Activated naive CD8-positive, alpha-beta T cell treated with anti-CD3 and anti-CD28 coated beads, Interleukin-2, amount 50 U/mL, for 24 hours (primary cell): ENCODE measurements around the gene RASL12.
"Not testable (repeated sequence)": the region's sequence is repeated elsewhere in the genome, so short reads cannot be mapped to it uniquely, and the experiment has no call there.

Experiments used
- ATAC-seq: fragments of 150-1000 bp; cut with Tn5 transposase; one replicate; pipeline ENCODE4 v1.10.0; 2021
- DNase-seq: peaks from one replicate; pipeline ENCODE4 v3.0.0; 2021
- H3K27ac Mint-ChIP-seq: one replicate; pipeline ENCODE4 v1.8.0; 2021; ENCODE audit warnings: mild to moderate bottlenecking, mixed read lengths
- H3K27me3 Mint-ChIP-seq: one replicate; pipeline ENCODE4 v1.8.0; 2021; ENCODE audit warnings: mixed read lengths
- H3K36me3 Mint-ChIP-seq: one replicate; pipeline ENCODE4 v1.8.0; 2021; ENCODE audit warnings: low read depth, mixed read lengths
- H3K4me1 Mint-ChIP-seq: one replicate; pipeline ENCODE4 v1.8.0; 2021; ENCODE audit warnings: mixed read lengths
- H3K4me3 Mint-ChIP-seq: one replicate; pipeline ENCODE4 v1.8.0; 2021; ENCODE audit warnings: mild to moderate bottlenecking, moderate library complexity, mixed read lengths
- H3K9me3 Mint-ChIP-seq: one replicate; pipeline ENCODE4 v1.8.0; 2021; ENCODE audit warnings: mixed read lengths

RASL12 gene

DNA sequence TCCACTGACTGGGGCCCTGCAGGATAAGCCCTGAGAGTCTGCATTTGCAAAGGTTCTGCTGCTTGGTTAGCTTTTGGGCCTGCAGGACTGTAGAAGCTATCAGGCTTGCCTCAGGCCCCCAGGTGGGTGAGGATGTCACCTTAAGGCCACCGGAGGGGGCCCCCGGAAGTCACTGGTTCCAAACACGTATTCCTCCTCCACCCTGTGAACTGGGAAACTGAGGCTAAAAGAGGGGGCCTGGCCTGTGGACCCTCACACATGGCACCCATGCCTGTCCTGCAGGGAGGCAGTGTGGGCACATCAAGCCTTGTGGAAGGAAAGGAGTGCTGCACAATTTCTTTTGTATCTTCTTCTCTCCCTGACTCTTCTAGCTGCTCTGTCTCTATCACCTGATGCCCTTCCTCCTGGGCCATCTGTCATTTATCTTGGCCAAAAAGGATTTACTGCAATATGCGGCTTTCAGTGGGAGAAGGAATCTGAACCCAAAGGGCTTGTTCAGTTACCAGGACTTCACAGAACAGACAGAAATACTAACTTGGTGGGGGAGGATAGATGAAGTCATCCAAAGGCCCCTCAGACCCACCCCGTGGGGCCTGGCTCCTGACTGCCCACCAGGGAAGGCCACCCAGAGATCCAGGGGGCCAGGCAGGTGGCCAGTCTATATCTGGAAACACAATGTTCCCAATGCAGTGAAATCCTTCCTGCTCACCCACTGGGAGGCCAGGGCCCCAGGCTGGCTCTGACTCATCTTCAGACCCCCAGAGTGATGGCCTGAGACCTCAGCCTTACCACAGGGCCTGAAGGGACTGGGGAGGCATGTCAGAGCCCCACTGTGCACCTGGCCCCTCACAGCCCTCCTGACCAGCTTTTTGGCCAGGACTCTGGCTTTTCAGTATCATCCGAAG is 28.9 kb upstream of the RASL12 start:
- no peak overlapping the region for H3K4me3 Mint-ChIP-seq
- no peak overlapping the region for H3K27ac Mint-ChIP-seq
- H3K27me3 Mint-ChIP-seq = no peaks in the 10 kb centered on the region
- H3K36me3 Mint-ChIP-seq = peaks cover 19% of the 10 kb centered on the region
- peaks cover 2% of the 10 kb centered on the region for H3K4me1 Mint-ChIP-seq
- H3K9me3 Mint-ChIP-seq = no peaks in the 10 kb centered on the region
- no peak for DNase-seq
- ATAC-seq = no peak

DNA sequence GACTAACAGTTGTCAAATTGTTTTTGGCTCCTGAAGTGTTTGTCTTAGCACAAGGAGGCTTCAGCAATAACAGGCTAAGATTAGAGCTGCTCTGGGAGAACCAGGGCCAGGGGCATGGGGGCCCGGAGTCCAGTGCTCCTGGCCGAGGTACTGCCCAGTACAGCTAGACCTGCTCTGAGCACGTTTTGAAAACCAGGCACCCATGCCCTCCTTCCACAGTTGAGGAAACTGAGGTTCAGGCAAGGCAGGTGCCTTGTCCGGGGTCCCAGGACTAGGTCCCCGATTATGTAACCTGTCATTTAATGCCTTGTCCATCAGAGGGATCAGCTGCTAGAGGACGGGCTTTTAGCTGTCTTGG is 27.9 kb upstream of the RASL12 start:
- no peak for ATAC-seq
- Mint-ChIP-seq H3K4me3 (no peak overlapping the region), H3K9me3 (no peaks in the 10 kb centered on the region), H3K36me3 (peaks cover 13% of the 10 kb centered on the region), H3K27me3 (no peaks in the 10 kb centered on the region), H3K4me1 (no peaks in the 10 kb centered on the region), H3K27ac (no peak overlapping the region)
- DNase-seq = no peak

GRCh38 chr15:65095011-65095746 is 27.4 kb upstream of the RASL12 start:
- Mint-ChIP-seq H3K27me3 (no peaks in the 10 kb centered on the region), H3K4me3 (no peak overlapping the region), H3K9me3 (no peaks in the 10 kb centered on the region), H3K36me3 (peaks cover 9% of the 10 kb centered on the region), H3K4me1 (no peaks in the 10 kb centered on the region), H3K27ac (no peak overlapping the region)
- DNase-seq (no peak), ATAC-seq (no peak)

- no peak overlapping the region for H3K27ac Mint-ChIP-seq
- ATAC-seq (no peak), DNase-seq (no peak)
- peaks cover 9% of the 10 kb centered on the region for H3K36me3 Mint-ChIP-seq
- no peak overlapping the region for H3K4me3 Mint-ChIP-seq
- no peaks in the 10 kb centered on the region for H3K27me3 Mint-ChIP-seq
- no peaks in the 10 kb centered on the region for H3K4me1 Mint-ChIP-seq
- H3K9me3 Mint-ChIP-seq = no peaks in the 10 kb centered on the region
Measured at GRCh38 chr15:65094294-65094995, 26.7 kb upstream of the RASL12 start.

- not testable (repeated sequence) for ATAC-seq, H3K27ac Mint-ChIP-seq, DNase-seq, H3K4me1 Mint-ChIP-seq, H3K9me3 Mint-ChIP-seq, H3K36me3 Mint-ChIP-seq, H3K27me3 Mint-ChIP-seq, H3K4me3 Mint-ChIP-seq
Measured at GRCh38 chr15:65093793-65094170, 26.0 kb upstream of the RASL12 start.

GRCh38 chr15:65092911-65093792 is 25.4 kb upstream of the RASL12 start:
- no peaks in the 10 kb centered on the region for H3K9me3 Mint-ChIP-seq
- no peak overlapping the region for H3K4me3 Mint-ChIP-seq
- no peaks in the 10 kb centered on the region for H3K4me1 Mint-ChIP-seq
- no peak overlapping the region for H3K27ac Mint-ChIP-seq
- H3K27me3 Mint-ChIP-seq = no peaks in the 10 kb centered on the region
- H3K36me3 Mint-ChIP-seq = peaks cover 4% of the 10 kb centered on the region
- ATAC-seq = no peak
- no peak for DNase-seq

DNA sequence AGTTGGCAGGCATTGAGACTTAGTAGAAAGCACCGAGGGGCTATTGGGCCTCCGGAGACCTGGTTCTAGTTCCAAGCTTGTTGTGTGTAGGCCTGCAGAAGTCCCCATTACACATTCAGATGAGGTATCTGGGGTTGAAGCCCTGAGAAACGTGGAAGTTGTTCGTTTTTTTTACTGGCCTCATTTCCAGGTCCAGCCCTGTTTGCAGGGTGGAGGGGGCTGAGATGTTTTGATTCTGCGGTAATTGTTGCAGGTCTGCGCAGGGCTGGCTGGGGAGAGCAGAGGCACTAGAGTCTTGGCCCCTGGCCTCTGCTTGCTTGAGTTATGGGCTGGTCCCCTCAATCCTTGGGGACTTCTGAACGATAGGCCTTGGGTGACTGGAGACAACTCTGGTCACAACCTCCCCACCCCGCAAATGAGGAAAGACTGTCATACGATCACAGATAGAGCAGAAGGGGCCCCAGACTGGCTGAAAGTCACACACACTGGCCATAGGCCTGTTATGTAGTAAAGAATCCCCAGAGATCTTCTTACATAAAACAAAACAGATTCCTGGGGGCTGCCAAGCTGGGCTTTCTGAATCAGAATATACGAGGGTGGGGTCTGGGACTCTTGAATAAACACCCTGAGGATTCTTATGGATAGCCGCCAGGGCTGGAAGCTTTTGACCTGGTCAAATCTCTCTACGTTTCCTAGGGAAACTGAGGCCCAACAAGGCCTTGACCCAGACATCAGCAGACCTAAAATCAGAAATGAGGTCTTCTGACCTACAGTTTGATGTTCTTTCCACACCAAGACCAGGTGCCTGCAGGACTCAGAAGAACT is 24.4 kb upstream of the RASL12 start:
- ATAC-seq = no peak
- no peak overlapping the region for H3K4me3 Mint-ChIP-seq
- no peaks in the 10 kb centered on the region for H3K4me1 Mint-ChIP-seq
- H3K9me3 Mint-ChIP-seq = no peaks in the 10 kb centered on the region
- no peak overlapping the region for H3K27ac Mint-ChIP-seq
- DNase-seq = no peak
- no peaks in the 10 kb centered on the region for H3K27me3 Mint-ChIP-seq
- peaks cover under 1% of the 10 kb centered on the region for H3K36me3 Mint-ChIP-seq

DNA sequence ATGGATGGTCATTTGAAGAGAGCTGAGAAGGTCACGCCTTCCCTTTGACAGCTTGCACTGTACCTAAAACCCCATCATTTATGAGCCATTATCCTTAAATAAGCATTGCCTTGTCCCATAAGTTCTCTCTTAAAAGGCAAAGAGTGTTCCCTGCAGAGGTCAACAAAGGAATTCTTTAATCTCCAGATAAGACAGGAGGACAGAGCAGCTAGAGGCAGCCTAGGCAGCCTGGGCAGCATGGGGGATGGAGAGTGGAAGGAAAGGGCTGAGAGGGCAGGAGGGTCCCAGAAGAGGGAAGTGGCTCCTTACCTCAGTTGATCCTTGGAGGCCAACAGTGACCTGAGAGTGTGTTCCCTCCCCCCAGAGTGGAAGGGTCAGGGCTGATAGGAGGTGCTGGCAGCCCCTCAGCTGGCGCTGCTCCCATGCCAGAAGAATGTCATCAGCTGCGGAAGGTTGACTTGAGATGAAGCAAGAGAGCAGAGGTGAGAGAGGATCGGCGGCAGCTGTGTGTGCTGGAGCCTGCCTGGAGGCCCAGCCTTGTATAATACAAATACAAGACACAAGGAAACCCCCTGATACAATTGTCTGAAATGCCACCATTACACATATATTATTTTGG is 21.5 kb upstream of the RASL12 start:
- Mint-ChIP-seq H3K36me3 (no peaks in the 10 kb centered on the region), H3K27ac (no peak overlapping the region), H3K27me3 (no peaks in the 10 kb centered on the region), H3K4me1 (no peaks in the 10 kb centered on the region), H3K4me3 (no peak overlapping the region), H3K9me3 (no peaks in the 10 kb centered on the region)
- DNase-seq (no peak), ATAC-seq (no peak)

DNA sequence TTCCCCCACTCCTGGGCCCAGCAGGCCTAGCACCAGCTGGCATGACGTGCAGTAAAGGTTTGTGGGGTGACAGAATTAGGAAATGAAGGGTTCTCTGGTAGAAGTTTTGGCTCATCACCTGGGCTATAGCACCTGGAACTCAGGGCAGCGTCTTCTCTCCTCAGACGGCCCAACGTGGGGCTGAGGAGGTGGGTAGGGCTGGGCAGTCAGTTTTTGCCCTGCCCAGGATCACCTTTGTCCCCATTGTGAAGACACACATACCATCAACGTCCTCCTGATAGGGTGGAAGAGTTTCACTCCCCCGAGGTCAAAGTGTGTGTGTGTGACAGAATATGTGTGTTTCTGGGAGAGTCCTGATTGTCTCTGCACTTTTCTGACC is 20.8 kb upstream of the RASL12 start:
- no peak for DNase-seq
- H3K27me3 Mint-ChIP-seq = no peaks in the 10 kb centered on the region
- H3K27ac Mint-ChIP-seq = no peak overlapping the region
- no peaks in the 10 kb centered on the region for H3K4me1 Mint-ChIP-seq
- no peaks in the 10 kb centered on the region for H3K9me3 Mint-ChIP-seq
- H3K36me3 Mint-ChIP-seq = no peaks in the 10 kb centered on the region
- no peak overlapping the region for H3K4me3 Mint-ChIP-seq
- no peak for ATAC-seq

- Mint-ChIP-seq H3K36me3 (no peaks in the 10 kb centered on the region), H3K27ac (no peak overlapping the region)
Measured at GRCh38 chr15:65087873-65088642, 20.3 kb upstream of the RASL12 start.

DNA sequence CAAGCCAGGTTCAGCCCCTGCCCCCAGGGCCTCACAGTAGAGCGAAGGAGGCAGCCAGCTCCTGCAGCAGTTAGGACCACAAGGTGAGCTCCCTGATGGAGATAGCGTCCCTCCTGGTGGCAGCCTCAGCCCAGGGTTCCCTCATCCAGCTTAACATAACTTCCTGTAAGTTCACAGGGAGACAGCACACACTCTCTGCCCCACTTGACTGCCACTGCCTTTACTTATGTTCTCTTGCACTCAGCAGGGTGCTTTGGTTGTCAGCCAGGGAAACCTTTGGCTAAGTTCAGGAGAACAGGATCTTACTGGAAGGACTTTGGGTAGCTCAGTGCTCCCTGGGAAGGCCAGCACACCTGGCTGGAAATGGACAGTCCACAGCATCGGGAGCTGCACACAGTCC is 19.6 kb upstream of the RASL12 start:
- no peaks in the 10 kb centered on the region for H3K36me3 Mint-ChIP-seq
- H3K9me3 Mint-ChIP-seq = no peaks in the 10 kb centered on the region
- H3K27me3 Mint-ChIP-seq = peaks cover 6% of the 10 kb centered on the region
- ATAC-seq = no peak
- no peak overlapping the region for H3K4me3 Mint-ChIP-seq
- DNase-seq = no peak
- peaks cover 7% of the 10 kb centered on the region for H3K4me1 Mint-ChIP-seq
- H3K27ac Mint-ChIP-seq = no peak overlapping the region

More at GRCh38 chr15:65087873-65088642, 20.3 kb upstream of the RASL12 start:
- H3K27me3 Mint-ChIP-seq = no peaks in the 10 kb centered on the region
- DNase-seq (no peak), ATAC-seq (no peak)
- H3K4me3 Mint-ChIP-seq = no peak overlapping the region
- peaks cover under 1% of the 10 kb centered on the region for H3K4me1 Mint-ChIP-seq
- H3K9me3 Mint-ChIP-seq = no peaks in the 10 kb centered on the region

DNA sequence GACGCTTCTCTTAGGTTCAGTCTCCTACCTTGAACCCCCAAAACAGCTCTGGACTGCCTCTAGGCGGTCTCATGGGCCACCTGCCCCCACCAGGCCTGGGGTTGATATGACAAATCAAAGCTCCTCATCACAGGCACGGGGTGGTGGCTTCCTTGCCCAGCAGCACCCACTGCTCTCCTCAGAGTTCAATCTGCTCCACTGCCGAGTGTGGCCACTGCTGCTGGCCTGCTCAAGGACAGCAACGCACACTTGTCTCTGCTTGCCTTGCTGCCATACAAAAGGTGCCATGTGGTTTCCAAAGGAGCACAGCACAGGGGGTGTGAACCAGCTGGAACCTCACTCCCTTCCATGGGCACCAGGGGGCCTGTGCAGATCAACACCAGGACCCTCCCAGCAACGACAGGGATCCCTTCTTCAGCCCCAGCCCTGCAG is 18.9 kb upstream of the RASL12 start:
- ATAC-seq = no peak
- Mint-ChIP-seq H3K27me3 (peaks cover 8% of the 10 kb centered on the region), H3K4me1 (peaks cover 13% of the 10 kb centered on the region), H3K4me3 (no peak overlapping the region), H3K36me3 (no peaks in the 10 kb centered on the region), H3K9me3 (no peaks in the 10 kb centered on the region), H3K27ac (no peak overlapping the region)
- peak; percentile 7 for DNase-seq
